ENCODE results near the gene TBC1D22A.
"Not testable (repeated sequence)": the region's sequence is repeated elsewhere in the genome, so short reads cannot be mapped to it uniquely, and the experiment has no call there.

The TBC1D22A gene

GRCh38 chr22:47170511-47171440 is 408.3 kb downstream of the TBC1D22A start:
- DNase-seq (ENCODE audit: low spot score): not testable (repeated sequence)

- no peak for DNase-seq (ENCODE audit: low spot score)
Measured at GRCh38 chr22:47171441-47172221, 409.2 kb downstream of the TBC1D22A start.

GRCh38 chr22:47172771-47173534 is 410.5 kb downstream of the TBC1D22A start:
- no peak for DNase-seq (ENCODE audit: low spot score)

GRCh38 chr22:47173535-47174021 is 411.1 kb downstream of the TBC1D22A start:
- DNase-seq (ENCODE audit: low spot score): no peak

GRCh38 chr22:47174096-47174495 is 411.6 kb downstream of the TBC1D22A start:
- DNase-seq (ENCODE audit: low spot score): no peak

- DNase-seq (ENCODE audit: low spot score): no peak
Measured at GRCh38 chr22:47174671-47175112, 412.2 kb downstream of the TBC1D22A start.

GRCh38 chr22:47175151-47176025 is 412.9 kb downstream of the TBC1D22A start:
- DNase-seq (ENCODE audit: low spot score): no peak

- DNase-seq (ENCODE audit: low spot score): no peak
Measured at GRCh38 chr22:47176026-47176389, 413.6 kb downstream of the TBC1D22A start.

GRCh38 chr22:47176573-47177333 is 414.3 kb downstream of the TBC1D22A start:
- DNase-seq (ENCODE audit: low spot score): no peak

GRCh38 chr22:47177334-47177815 is 414.9 kb downstream of the TBC1D22A start:
- DNase-seq (ENCODE audit: low spot score): no peak

GRCh38 chr22:47178339-47178738 is 415.9 kb downstream of the TBC1D22A start:
- DNase-seq (ENCODE audit: low spot score): no peak

- no peak for DNase-seq (ENCODE audit: low spot score)
Measured at GRCh38 chr22:47180796-47181195, 418.3 kb downstream of the TBC1D22A start.

- no peak for DNase-seq (ENCODE audit: low spot score)
Measured at GRCh38 chr22:47187176-47187957, 424.9 kb downstream of the TBC1D22A start.

- peak; percentile 75 for DNase-seq (ENCODE audit: low spot score)
Measured at GRCh38 chr22:47188261-47189055, 426.0 kb downstream of the TBC1D22A start.

- peak; percentile 16 for DNase-seq (ENCODE audit: low spot score)
Measured at GRCh38 chr22:47189056-47189916, 426.8 kb downstream of the TBC1D22A start.

- no peak for DNase-seq (ENCODE audit: low spot score)
Measured at GRCh38 chr22:47190276-47190956, 428.0 kb downstream of the TBC1D22A start.
